Measurements from ENCODE around the gene PRKAG2.
"Not testable (repeated sequence)": the region's sequence is repeated elsewhere in the genome, so short reads cannot be mapped to it uniquely, and the experiment has no call there.

Gene PRKAG2

GRCh38 chr7:151539088-151539671, 337.7 kb downstream of the PRKAG2 start:
- DNase-seq, result peak; percentile 33

- no peak for DNase-seq
Observed at GRCh38 chr7:151537818-151538561, 338.9 kb downstream of the PRKAG2 start.

- DNase-seq, result not testable (repeated sequence)
Observed at GRCh38 chr7:151536178-151536577, 340.7 kb downstream of the PRKAG2 start.

- no peak for DNase-seq
Observed at GRCh38 chr7:151529842-151530241, 347.1 kb downstream of the PRKAG2 start.

- no peak for DNase-seq
Observed at GRCh38 chr7:151524845-151525244, 352.1 kb downstream of the PRKAG2 start.

GRCh38 chr7:151524331-151524730, 352.6 kb downstream of the PRKAG2 start:
- no peak for DNase-seq

- peak; percentile 18 for DNase-seq
Observed at GRCh38 chr7:151520419-151521261, 356.3 kb downstream of the PRKAG2 start.

GRCh38 chr7:151519765-151520418, 357.0 kb downstream of the PRKAG2 start, which contains the start of gene RHEB:
TSS of gene RHEB (minus strand) at chr7:151519895. CDS start at chr7:151519511, 384 bp downstream.
- DNase-seq, result peak; percentile 100

- peak; percentile 21 for DNase-seq
Observed at GRCh38 chr7:151518947-151519764, 357.8 kb downstream of the PRKAG2 start.

GRCh38 chr7:151518105-151518946, 358.6 kb downstream of the PRKAG2 start:
- DNase-seq, result peak; percentile 27

GRCh38 chr7:151517601-151518104, 359.3 kb downstream of the PRKAG2 start:
- DNase-seq, result no peak

GRCh38 chr7:151515276-151515565, 361.7 kb downstream of the PRKAG2 start:
- DNase-seq, result no peak

GRCh38 chr7:151514461-151515275, 362.2 kb downstream of the PRKAG2 start:
- no peak for DNase-seq

- no peak for DNase-seq
Observed at GRCh38 chr7:151513133-151513532, 363.8 kb downstream of the PRKAG2 start.

GRCh38 chr7:151512353-151512752, 364.6 kb downstream of the PRKAG2 start:
- DNase-seq, result no peak

GRCh38 chr7:151511946-151512345, 365.0 kb downstream of the PRKAG2 start:
- DNase-seq, result no peak

GRCh38 chr7:151511270-151511669, 365.6 kb downstream of the PRKAG2 start:
- no peak for DNase-seq

- no peak for DNase-seq
Observed at GRCh38 chr7:151509670-151510333, 367.1 kb downstream of the PRKAG2 start.

- no peak for DNase-seq
Observed at GRCh38 chr7:151508991-151509390, 367.9 kb downstream of the PRKAG2 start.

All from fibroblast of skin of scalp (primary cell).